GM21515 (cell line): ENCODE data around the gene ZNF814.
"Not testable (repeated sequence)": the region's sequence is repeated elsewhere in the genome, so short reads cannot be mapped to it uniquely, and the experiment has no call there.

Experiments
- ATAC-seq: cut with Tn5 transposase; IDR thresholded peaks from one replicate; pipeline ENCODE4 v1.9.1; 2021; ENCODE audit not compliant: unreplicated experiment

The ZNF814 gene

DNA sequence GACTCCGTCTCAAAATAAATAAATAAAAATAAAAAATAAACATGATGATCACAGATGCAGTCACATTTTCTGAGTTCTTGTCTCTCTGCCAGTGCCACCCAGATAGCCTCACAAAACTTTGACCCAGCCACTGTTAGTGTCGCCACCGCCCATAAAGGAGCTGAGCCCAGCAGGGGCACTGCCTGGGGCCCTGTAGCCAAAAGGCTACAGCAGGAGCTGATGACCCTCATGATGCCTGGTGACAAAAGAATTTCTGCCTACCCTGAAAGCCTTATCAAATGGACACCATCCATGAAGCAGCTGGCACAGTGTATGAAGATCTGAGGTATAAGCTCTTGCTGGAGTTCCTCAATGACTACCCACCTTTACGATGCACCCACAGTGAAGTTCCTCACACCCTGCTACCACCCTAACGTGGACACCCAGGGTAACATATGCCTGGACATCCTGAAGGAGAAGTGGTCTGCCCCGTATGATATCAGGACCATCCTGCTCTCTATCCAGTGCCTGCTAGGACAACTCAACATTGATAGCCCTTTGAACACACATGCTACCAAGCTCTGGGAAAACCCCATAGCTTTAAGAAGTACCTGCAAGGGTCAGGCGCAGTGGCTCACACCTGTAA is 20.9 kb downstream of the ZNF814 start:
- no peak for ATAC-seq

DNA sequence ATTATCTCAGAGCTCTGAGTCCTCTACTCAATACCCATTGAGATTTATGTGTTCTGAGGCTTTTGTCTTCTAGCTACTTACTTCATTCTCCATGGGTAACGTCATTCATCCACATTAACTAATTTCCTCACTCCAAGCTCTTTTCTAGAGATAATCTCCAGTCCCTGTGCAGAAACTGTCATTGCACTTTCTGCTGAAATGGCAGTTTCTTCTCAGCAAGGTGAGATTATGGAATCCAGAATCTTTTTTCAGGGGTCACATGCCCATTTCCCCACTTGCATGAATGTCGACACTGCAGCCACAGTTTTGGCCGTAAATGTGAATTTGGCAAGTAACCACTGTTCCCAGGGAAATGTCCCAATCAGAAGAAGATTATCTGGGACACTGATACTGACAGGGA is 26.5 kb downstream of the ZNF814 start:
- not testable (repeated sequence) for ATAC-seq

DNA sequence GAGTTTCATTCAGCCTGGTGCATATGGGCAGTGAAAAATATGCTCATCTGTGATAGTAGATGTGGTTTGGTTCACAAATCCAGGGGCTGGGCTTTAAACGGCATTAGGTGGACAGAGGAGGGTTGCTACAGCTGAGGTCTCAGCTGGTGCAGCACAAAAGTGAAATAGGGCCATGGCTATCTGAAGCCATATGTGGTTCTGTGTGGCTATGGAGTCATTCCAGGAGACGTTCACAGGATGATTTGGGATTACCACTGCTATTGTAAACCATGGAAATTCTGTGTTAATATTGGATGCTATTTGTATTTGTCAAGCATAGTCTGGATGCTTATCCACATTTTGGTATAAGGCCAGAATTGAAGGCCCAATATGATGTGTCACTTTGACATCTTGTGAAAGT is 34.7 kb downstream of the ZNF814 start:
- ATAC-seq = not testable (repeated sequence)

DNA sequence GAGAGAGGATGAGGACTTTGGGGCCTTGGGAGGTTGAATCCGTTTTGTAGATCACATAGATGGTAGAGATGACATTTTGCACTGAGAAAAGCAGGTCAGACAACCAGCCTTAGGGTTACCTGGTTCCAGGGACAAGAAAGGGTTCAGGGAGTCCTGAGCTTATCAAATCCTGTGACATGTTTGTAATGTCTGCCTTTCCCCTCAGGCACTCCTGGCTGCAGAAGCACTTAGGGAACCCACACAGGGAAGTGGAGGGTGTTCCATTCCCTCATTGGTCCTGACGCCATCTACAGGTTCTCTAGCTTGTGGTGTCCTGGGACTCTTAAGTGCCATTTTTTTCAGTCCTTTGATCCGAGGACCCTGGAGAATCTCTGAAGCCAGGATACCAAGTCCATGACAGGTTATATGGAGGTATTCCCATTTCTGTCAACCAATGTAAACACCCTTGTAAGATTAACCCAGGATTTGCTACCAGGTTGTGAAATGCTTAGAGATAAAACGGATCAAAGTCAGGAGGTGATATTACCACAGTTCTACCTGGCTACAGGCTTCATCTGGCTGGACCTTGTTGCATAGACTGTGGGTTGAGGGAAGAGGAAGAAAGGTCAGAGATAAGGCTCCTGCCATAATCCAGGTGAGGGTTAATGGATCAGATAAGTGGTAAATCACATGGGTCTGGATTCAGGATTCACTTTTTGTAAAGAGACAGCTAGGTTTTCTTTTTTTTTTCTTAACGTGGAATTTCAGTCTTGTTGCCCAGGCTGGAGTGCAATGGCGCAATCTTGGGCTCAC is 36.8 kb downstream of the ZNF814 start:
- ATAC-seq = not testable (repeated sequence)

DNA sequence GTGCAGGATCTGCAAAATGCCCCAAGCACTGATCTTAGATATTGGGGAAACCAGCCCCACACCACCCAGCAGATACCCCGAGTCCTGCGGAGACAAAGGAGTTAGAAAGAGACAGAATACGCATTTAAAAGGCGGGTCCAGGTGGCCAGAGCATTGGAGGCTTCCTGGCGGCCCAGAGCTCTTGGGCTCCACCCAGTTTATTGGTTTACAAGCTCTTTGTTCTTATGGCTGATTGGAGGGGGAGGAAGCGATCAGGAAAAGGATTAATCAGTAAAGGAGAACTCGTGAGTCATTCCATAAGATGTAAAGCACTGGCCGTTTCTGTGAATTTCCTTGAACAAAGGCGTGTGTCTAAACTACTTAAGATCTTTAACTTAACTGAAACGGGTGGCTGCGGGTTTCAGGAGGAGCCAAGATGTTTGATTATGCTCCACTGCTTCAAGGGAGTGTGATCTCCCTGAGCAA is 38.3 kb downstream of the ZNF814 start:
- no peak for ATAC-seq

DNA sequence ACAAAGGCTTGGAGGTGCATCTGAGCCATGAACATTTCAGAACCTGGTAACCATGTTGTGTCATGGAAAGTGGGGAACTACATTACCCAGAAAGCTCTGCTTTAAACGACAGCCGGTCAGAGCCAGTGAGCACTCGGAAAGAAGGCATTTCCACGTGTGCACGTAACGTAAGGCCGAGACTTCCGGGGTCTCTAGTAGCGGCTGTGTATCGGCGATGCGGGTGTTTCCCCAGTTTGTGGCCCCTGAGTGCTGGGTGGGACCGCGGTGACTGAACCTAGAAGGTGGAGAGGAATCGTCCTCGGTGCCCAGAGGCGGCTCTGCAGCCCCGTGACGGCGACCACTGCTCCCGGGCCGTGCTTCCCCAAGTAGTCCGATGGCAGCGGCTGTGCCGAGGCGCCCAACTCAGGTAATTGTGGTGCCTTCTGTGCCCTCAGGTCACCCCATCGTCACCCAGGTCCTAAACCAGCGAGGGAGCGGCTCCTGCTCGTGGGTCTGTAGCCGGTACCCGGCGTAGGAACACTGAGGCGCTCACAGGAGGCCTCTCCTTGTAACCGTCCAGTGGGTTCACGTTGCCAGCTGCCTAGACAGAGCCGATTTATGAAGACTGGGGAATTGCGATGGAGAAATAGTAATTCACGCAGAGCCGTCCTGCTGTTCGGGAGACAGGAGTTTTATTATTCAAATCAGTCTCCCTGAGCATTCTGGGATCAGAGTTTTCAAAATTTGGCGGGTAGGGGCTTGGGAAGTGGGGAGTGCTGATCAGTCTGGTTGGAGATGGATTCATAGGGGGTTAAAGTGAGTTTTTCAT is 39.0 kb downstream of the ZNF814 start, which contains the start of gene ZNF587:
Gene ZNF587 (plus strand): TSS at position 194 of the 808 bp plus-strand sequence. CDS start 180 bp downstream, at position 374.
- peak; percentile 88 for ATAC-seq

DNA sequence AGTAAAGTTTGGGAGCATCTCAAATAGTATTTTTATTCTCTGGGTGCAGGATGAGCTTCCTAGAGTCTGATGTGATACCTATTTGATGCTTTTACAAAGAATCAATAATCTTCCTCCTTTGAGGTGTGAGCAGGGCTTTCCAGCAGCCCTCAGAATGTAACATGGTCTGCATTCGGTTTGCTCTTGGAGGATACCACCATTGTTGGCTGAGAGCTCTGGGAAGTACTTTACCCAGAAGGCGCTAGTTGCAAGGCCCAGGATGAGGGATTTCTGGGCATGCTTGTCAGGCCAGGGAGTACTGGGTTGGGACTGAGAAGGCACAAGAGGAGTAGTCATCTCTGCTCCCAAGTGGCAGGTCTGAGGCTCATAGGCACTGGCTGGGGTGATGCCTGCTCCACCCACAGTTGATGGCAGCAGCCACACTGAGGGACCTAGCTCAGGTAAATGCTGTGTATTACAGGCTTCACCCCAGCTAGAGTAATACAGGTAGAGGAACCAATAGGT is 39.6 kb downstream of the ZNF814 start:
- ATAC-seq = peak; percentile 18

DNA sequence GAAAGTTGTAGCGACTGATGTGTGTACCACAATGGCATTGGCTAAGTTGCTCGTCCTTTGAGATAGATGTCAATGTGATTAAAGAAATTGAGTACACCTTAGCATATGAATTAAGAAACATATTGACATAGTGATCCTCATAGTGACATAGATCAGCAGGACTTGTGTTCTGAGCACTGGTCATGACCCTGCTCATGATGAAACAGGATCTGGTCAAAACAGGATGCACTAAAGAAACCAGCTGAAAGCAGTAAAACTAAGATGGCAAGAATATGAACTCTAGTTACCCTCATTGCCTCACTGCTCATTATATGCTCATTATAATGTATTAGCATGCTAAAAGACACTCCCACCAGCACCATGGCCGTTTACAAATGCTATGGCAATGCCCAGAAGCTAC is 41.7 kb downstream of the ZNF814 start:
- ATAC-seq = not testable (repeated sequence)

DNA sequence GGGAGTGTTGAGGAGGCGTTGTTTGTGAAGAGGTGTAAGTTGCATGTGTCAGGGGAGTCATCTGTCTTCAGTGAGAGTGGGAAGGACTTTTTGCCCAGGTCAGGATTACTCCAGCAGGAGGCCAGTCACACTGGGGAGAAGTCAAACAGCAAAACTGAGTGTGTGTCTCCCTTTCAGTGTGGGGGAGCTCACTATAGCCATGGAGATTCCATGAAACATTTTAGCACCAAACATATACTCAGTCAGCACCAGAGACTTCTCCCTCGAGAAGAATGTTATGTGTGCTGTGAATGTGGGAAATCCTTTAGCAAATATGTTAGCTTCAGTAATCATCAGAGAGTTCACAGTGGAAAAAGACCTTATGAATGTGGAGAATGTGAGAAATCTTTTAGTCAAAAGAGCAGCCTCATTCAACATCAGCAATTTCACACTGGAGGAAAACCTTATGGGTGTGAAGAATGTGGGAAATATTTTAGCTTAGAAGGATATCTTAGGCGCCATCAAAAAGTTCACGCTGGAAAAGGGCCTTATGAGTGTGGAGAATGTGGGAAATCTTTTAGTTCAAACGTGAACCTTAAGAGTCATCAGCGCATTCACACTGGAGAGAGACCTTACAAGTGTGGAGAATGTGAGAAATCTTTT is 47.6 kb downstream of the ZNF814 start:
- no peak for ATAC-seq

DNA sequence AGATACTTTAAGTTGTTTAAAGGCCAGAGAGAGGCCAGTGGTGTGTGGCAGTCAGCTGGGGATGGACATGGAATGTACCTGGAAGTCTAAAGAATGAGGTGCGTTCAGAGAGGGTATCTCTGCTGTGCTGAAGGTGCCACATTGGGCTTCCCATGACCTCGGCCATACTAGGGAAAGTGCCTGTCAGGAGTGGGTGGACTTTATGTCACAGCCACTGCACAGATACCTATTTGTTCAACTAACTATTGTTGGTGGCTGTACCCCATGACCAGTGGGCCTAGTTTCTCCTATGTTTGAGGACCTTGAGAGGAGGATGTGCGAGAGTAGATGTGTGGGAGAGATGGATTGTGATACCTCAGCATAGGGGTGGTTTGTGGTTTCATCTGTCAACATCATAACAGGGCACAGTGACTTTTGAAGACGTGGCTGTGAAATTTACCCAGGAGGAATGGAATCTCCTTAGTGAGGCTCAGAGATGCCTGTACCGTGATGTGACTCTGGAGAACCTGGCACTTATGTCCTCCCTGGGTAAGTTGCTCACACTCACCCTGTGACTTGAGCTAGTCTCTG is 50.1 kb downstream of the ZNF814 start:
- ATAC-seq = not testable (repeated sequence)

DNA sequence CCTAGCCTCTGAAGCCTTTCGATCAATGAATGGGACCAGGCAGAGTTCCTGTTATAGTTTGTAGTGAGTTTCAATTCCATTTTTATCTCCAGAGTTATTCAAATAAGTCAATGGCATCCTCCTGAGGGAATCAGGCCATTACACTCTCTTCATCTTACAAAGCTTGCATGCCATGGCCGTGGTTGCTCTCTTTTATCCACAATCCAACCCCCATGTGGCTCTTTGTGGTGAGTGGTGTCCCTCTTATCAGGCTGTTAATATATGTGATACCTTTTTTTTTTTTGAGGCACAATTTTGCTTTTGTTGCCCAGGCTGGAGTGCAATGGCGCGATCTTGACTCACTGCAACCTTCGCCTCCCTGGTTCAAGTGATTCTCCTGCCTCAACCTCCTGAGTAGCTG is 51.8 kb downstream of the ZNF814 start:
- not testable (repeated sequence) for ATAC-seq

DNA sequence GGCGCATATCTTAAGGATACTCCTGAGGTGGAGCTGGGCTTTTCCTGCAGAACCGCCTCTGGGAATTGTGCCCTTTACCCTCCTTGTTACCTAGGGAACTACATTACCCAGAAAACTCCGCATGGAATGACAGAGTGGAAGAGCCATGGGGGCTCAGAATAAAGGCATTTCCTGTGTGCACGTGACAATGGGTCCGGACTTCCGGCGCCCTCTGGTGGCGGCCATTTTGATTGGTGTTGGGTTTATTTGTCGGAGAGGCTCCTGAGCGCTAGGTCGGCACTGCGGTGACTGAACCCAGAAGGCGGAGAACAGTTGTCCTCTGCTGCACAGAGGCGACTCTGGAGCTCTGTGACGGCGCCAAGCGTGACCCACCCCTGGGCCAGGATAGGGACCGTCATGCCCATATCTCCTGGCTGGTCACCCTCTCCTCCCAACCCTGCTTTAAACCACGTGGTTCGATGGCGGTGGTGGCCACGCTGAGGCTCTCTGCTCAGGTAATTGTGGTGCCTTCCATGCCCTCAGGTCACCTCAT is 58.7 kb downstream of the ZNF814 start, which contains the start of gene ZNF587B:
Gene ZNF587B (plus strand): TSS at position 229 of the 532 bp plus-strand sequence. CDS start 230 bp downstream, at position 459.
- ATAC-seq = no peak

DNA sequence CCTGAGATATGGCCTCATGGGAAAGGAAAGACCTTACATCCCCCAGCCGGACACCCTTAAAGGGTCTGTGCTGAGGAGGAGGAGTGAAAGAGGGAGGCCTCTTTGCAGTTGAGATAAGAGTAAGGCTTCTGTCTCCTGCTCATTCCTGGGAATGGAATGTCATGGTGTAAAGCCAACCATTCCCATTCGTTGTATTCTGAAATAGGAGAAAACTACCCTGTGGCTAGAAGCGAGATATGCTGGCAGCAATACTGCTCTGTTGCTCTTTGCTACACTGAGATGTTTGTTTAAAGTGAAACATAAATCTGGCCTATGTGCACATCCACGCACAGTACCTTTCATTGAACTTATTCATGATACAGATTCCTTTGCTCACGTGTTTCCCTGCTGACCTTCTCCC is 59.5 kb downstream of the ZNF814 start:
- ATAC-seq = no peak

DNA sequence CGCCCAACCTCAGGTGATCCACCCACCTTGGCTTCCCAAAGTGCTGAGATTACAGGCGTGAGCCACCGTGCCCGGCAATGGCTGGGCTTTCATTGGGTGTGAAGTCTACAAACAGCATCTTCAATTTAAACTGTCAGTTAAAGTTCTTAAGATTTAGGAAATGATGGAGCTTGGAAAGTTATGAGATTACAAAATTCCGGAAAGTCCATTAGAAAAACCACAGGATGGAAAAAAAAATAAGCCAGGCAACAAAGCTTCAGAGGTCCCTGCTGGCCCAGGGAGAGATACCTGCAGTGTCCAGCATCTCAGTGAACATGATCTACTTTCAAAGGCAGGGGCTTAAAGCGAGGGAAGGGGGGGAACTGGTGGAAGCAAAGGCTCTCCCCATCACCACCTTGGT is 63.3 kb downstream of the ZNF814 start:
- no peak for ATAC-seq

DNA sequence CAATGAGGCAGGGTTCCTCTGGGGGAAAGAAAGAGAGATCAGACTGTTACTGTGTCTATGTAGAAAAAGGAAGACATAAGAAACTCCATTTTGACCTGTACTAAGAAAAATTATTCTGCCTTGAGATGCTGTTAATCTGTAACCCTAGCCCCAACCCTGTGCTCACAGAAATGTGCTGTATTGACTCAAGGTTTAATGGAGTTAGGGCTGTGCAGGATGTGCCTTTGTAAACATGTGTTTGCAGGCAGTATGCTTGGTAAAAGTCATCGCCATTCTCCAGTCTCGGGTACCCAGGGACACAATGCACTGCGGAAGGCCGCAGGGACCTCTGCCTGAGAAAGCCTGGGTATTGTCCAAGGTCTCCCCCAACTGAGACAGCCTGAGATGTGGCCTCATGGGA is 65.2 kb downstream of the ZNF814 start:
- not testable (repeated sequence) for ATAC-seq

DNA sequence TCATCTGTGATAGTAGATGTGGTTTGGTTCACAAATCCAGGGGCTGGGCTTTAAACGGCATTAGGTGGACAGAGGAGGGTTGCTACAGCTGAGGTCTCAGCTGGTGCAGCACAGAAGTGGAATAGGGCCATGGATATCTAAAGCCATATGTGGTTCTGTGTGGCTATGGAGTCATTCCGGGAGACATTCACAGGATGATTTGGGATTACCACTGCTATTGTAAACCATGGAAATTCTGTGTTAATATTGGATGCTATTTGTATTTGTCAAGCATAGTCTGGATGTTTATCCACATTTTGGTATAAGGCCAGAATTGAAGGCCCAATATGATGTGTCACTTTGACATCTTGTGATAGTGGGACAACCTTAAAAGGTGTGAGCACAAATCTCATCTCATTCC is 65.7 kb downstream of the ZNF814 start:
- ATAC-seq = not testable (repeated sequence)

DNA sequence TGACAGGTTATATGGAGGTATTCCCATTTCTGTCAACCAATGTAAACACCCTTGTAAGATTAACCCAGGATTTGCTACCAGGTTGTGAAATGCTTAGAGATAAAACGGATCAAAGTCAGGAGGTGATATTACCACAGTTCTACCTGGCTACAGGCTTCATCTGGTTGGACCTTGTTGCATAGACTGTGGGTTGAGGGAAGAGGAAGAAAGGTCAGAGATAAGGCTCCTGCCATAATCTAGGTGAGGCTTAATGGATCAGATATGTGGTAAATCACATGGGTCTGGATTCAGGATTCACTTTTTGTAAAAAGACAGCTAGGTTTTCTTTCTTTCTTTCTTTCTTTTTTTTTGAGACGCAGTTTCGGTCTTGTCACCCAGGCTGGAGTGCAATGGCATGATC is 67.3 kb downstream of the ZNF814 start:
- not testable (repeated sequence) for ATAC-seq

DNA sequence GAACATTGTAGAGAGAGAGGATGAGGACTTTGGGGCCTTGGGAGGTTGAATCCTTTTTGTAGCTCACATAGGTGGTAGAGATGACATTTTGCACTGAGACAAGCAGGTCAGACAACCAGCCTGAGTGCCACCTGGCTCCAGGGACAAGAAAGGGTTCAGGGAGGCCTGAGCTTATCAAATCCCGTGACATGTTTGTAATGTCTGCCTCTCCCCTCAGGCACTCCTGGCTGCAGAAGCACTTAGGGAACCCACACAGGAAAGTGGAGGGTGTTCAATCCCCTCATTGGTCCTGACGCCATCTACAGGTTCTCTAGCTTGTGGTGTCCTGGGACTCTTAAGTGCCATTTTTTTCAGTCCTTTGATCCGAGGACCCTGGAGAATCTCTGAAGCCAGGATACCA is 67.7 kb downstream of the ZNF814 start:
- ATAC-seq = not testable (repeated sequence)

DNA sequence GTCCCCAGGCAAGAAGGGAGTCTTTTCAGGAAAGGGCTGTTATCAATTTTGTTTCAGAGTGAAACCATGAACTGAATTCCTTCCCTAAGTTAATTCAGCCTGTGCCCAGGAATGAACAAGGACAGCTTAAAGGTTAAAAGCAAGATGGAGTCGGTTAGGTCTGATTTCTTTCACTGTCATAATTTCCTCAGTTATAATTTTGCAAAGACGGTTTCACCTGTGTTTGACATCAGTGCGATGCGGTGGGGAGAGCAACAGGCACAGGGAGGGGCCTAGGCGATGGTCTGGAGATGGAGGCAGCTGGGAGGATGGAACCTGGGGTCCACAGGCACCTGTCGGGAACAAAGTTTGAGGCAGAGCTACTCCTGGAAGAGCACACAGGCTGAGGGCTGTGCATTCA is 68.2 kb downstream of the ZNF814 start:
- no peak for ATAC-seq
